Caco-2 (cell line): ENCODE results near the gene CAMK2D. TPM values are rescaled to one million over a fixed set of nuclear protein-coding genes. Genes with fewer than 3 reads are reported as not detected.

Experiments used
- BruUV-seq: library from RNA; stranded (reverse); fragments of 400-500 nt; replicated peaks from 2 replicates; lab custom pipeline; 2021; lab: Mats Ljungman, UMichigan
- CTCF ChIA-PET: fragments of 300-600 bp; sonication (Branson Sonifier 250); formaldehyde crosslinking; loops from one replicate; lab custom pipeline; 2022; ENCODE audit warnings: antibody characterized with exemption; lab: Charles Lee
- POLR2A ChIA-PET: fragments of 300-600 bp; sonication (Branson Sonifier 250); formaldehyde crosslinking; loops from one replicate; lab custom pipeline; 2022; ENCODE audit warnings: antibody characterized with exemption; lab: Charles Lee
- DNase-seq, 2 experiments: peaks; one replicate each; pipeline versions ENCODE4 v3.0.0 to v3.0.0-alpha.2; 2020 to 2022
- H3K27me3 ChIP-seq: replicated peaks from 2 replicates; pipeline ENCODE4 v1.6.0; 2011; ENCODE audit warnings: low read length; ENCODE audit not compliant: control insufficient read depth, insufficient read depth
- H3K36me3 ChIP-seq: 2 replicates; pipeline ENCODE4 v1.5.1; 2011; ENCODE audit warnings: low read length; ENCODE audit not compliant: control insufficient read depth, insufficient read depth
- H3K4me1 ChIP-seq: fragments of 250-450 bp; sonication (Bioruptor Pico); 2 replicates; pipeline ENCODE4 v1.5.1; 2020; ENCODE audit warnings: mild to moderate bottlenecking
- H3K4me3 ChIP-seq: 2 replicates; pipeline ENCODE4 v1.5.1; 2011; ENCODE audit warnings: low read depth, mild to moderate bottlenecking, control low read depth, low read length
- H3K9me3 ChIP-seq: fragments of 250-450 bp; sonication (Bioruptor Pico); 2 replicates; pipeline ENCODE4 v1.5.1; 2020; ENCODE audit warnings: mild to moderate bottlenecking, moderate library complexity
- H3K27ac Mint-ChIP-seq: one replicate; pipeline ENCODE4 v1.8.0; 2022; ENCODE audit warnings: mixed read lengths; ENCODE audit not compliant: unreplicated experiment
- H3K27me3 Mint-ChIP-seq: one replicate; pipeline ENCODE4 v1.8.0; 2022; ENCODE audit warnings: mixed read lengths; ENCODE audit not compliant: insufficient read depth, unreplicated experiment
- H3K36me3 Mint-ChIP-seq: one replicate; pipeline ENCODE4 v1.8.0; 2022; ENCODE audit warnings: mild to moderate bottlenecking, mixed read lengths; ENCODE audit not compliant: insufficient read depth, unreplicated experiment
- H3K4me1 Mint-ChIP-seq: one replicate; pipeline ENCODE4 v1.8.0; 2022; ENCODE audit warnings: low read depth, mixed read lengths; ENCODE audit not compliant: unreplicated experiment
- H3K4me3 Mint-ChIP-seq: one replicate; pipeline ENCODE4 v1.8.0; 2022; ENCODE audit warnings: mild to moderate bottlenecking, moderate library complexity, mixed read lengths; ENCODE audit not compliant: unreplicated experiment
- H3K9me3 Mint-ChIP-seq: one replicate; pipeline ENCODE4 v1.8.0; 2022; ENCODE audit warnings: mixed read lengths; ENCODE audit not compliant: unreplicated experiment
- CTCF ChIP-seq, 2 experiments: fragments of 200-600 bp in 1 of 2; IDR thresholded peaks; 1 replicate in 1 of 2; 2 replicates in 1 of 2; pipeline versions ENCODE4 v1.5.1 to v1.8.0; 2011 to 2022; ENCODE audit warnings: antibody characterized with exemption in 1 of 2, control low read depth in 1 of 2, inconsistent platforms in 1 of 2, low read depth in 1 of 2, low read length in 1 of 2, mild to moderate bottlenecking in 1 of 2, moderate library complexity in 1 of 2; ENCODE audit not compliant: insufficient read depth in 1 of 2, severe bottlenecking in 1 of 2, unreplicated experiment in 1 of 2
- intact Hi-C: fragments of 100-400 bp; cut with micrococcal nuclease; formaldehyde crosslinking; loops from one replicate; pipeline ENCODE4 v1.10.0; 2022; ENCODE audit not compliant: unreplicated experiment
- total RNA-seq: library from RNA; stranded (reverse); gene quantifications from 2 replicates; pipeline ENCODE4 v1.2.3, GENCODE V29; 2022

The CAMK2D gene
- total RNA-seq, 1 experiment from 2014 or later, result 65.6 TPM

GRCh38 chr4:113499696-113500095, 261.8 kb downstream of the CAMK2D start:
- Histone ChIP-seq H3K4me1 (no peaks in the 10 kb centered on the region), H3K27me3 (no peaks in the 10 kb centered on the region), H3K4me3 (no peak overlapping the region), H3K9me3 (no peaks in the 10 kb centered on the region), H3K36me3 (peaks cover 4% of the 10 kb centered on the region)
- intact Hi-C loops, result no loop called here
- no peak for TF ChIP-seq CTCF (IDR thresholded peaks at IDR 0.05; ENCODE audit: insufficient read depth in 1 of 2, low read depth in 1 of 2, low read length in 1 of 2, severe bottlenecking in 1 of 2, unreplicated experiment in 1 of 2)
- ChIA-PET POLR2A (no interaction called here), CTCF (interaction anchor here (1.7 kb wide), 1 partner anchor 105 kb away, joined by 4 read pairs; no protein-coding TSS in a partner anchor)
- Mint-ChIP-seq H3K36me3 (peaks cover 33% of the 10 kb centered on the region), H3K27me3 (no peaks in the 10 kb centered on the region), H3K4me1 (no peaks in the 10 kb centered on the region), H3K4me3 (no peak overlapping the region), H3K27ac (no peak overlapping the region), H3K9me3 (no peaks in the 10 kb centered on the region)
- no TSS peak for BruUV-seq
- DNase-seq, result no peak

GRCh38 chr4:113499166-113499565, 262.4 kb downstream of the CAMK2D start:
- no peak for TF ChIP-seq CTCF (IDR thresholded peaks at IDR 0.05; ENCODE audit: insufficient read depth in 1 of 2, low read depth in 1 of 2, low read length in 1 of 2, severe bottlenecking in 1 of 2, unreplicated experiment in 1 of 2)
- Mint-ChIP-seq H3K27me3 (no peaks in the 10 kb centered on the region), H3K9me3 (no peaks in the 10 kb centered on the region), H3K4me1 (no peaks in the 10 kb centered on the region), H3K4me3 (no peak overlapping the region), H3K27ac (no peak overlapping the region), H3K36me3 (peaks cover 36% of the 10 kb centered on the region)
- CTCF ChIA-PET, result interaction anchor here (1.7 kb wide), 1 partner anchor 104 kb away, joined by 4 read pairs; no protein-coding TSS in a partner anchor
- no TSS peak for BruUV-seq
- Histone ChIP-seq H3K9me3 (no peaks in the 10 kb centered on the region), H3K4me1 (no peaks in the 10 kb centered on the region), H3K27me3 (no peaks in the 10 kb centered on the region), H3K4me3 (no peak overlapping the region), H3K36me3 (peaks cover 4% of the 10 kb centered on the region)
- intact Hi-C loops, result no loop called here
- DNase-seq, result no peak
- POLR2A ChIA-PET, result no interaction called here

- DNase-seq, result no peak
- Mint-ChIP-seq H3K27me3 (no peaks in the 10 kb centered on the region), H3K4me3 (no peak overlapping the region), H3K4me1 (no peaks in the 10 kb centered on the region), H3K27ac (no peak overlapping the region), H3K36me3 (peaks cover 41% of the 10 kb centered on the region), H3K9me3 (no peaks in the 10 kb centered on the region)
- POLR2A ChIA-PET, result no interaction called here
- TF ChIP-seq CTCF (IDR thresholded peaks at IDR 0.05; ENCODE audit: insufficient read depth in 1 of 2, low read depth in 1 of 2, low read length in 1 of 2, severe bottlenecking in 1 of 2, unreplicated experiment in 1 of 2), result no peak
- H3K9me3 ChIP-seq, result no peaks in the 10 kb centered on the region
- no peaks in the 10 kb centered on the region for H3K27me3 ChIP-seq
- no TSS peak for BruUV-seq
- no peak overlapping the region for H3K4me3 ChIP-seq
- H3K4me1 ChIP-seq, result no peaks in the 10 kb centered on the region
- CTCF ChIA-PET, result no interaction called here
- H3K36me3 ChIP-seq, result peaks cover 4% of the 10 kb centered on the region
- intact Hi-C loops, result no loop called here
Observed at GRCh38 chr4:113497154-113497884, 264.2 kb downstream of the CAMK2D start.
